ENCODE data around the gene FMN2.

The FMN2 gene

DNA sequence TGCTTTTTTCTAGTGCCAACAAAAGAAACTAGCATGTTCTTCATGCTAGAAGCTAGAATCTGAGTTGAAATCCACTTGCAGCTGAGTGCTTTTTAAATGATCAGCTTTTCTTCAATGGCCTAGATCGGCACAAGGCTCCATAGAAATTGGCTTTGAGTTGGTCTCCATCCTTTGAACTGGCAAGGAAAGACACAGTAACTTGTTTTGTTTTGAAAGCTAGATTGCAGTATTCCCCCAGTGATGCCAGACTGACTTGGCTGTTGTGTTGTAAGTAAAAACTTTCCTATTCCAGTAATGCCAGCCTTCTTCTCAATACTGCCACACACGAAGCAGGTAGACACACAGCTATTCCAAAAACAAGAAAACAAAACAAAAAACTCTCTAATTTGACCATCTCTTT, 139.1 kb downstream of the FMN2 start:
- H3K4me3 ChIP-seq (IDR thresholded peaks at IDR 0.05; ENCODE audit: insufficient read depth, low read depth, low read length), result no peak overlapping the region
- H4K20me1 ChIP-seq (ENCODE audit: insufficient read depth), result no peaks in the 10 kb centered on the region
- no peaks in the 10 kb centered on the region for H3K4me1 ChIP-seq (ENCODE audit: low read depth, poor library complexity, severe bottlenecking)
- no peak overlapping the region for H3K9ac ChIP-seq
- H3K4me2 ChIP-seq, result no peak overlapping the region
- no peaks in the 10 kb centered on the region for H3K27me3 ChIP-seq (ENCODE audit: insufficient read depth, low read depth)
- TF ChIP-seq, protein P1, sequence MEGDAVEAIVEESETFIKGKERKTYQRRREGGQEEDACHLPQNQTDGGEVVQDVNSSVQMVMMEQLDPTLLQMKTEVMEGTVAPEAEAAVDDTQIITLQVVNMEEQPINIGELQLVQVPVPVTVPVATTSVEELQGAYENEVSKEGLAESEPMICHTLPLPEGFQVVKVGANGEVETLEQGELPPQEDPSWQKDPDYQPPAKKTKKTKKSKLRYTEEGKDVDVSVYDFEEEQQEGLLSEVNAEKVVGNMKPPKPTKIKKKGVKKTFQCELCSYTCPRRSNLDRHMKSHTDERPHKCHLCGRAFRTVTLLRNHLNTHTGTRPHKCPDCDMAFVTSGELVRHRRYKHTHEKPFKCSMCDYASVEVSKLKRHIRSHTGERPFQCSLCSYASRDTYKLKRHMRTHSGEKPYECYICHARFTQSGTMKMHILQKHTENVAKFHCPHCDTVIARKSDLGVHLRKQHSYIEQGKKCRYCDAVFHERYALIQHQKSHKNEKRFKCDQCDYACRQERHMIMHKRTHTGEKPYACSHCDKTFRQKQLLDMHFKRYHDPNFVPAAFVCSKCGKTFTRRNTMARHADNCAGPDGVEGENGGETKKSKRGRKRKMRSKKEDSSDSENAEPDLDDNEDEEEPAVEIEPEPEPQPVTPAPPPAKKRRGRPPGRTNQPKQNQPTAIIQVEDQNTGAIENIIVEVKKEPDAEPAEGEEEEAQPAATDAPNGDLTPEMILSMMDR (conservative IDR thresholded peaks at IDR 0.05; ENCODE audit: low read depth, low read length), result no peak
- H3K27ac ChIP-seq, result no peak overlapping the region
- no peaks in the 10 kb centered on the region for H3K36me3 ChIP-seq (ENCODE audit: insufficient read depth)
- H3K79me2 ChIP-seq (ENCODE audit: insufficient read depth, low read depth), result no peaks in the 10 kb centered on the region
- H2AFZ ChIP-seq (ENCODE audit: low read depth), result no peak overlapping the region

DNA sequence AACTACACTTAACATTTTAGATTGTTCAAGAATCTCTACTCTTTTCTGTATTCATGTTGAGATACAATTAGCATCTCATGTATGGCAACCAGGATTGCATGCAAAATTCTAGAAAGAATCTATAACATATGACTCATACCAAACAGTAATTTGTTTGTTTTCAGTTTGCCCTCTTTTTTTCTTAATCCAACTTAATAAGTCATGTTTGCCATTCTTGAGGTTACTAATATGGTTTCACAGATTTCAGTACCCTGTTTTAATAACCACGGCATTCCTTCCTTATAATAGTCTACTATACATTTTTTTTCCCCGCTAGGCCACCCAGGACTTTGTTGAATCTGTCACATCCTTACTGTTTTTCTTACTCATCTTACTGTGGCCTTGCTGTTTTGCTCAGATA, 140.8 kb downstream of the FMN2 start:
- H3K4me2 ChIP-seq, result no peak overlapping the region
- TF ChIP-seq, protein P1 (conservative IDR thresholded peaks at IDR 0.05; ENCODE audit: low read depth, low read length), result no peak

DNA sequence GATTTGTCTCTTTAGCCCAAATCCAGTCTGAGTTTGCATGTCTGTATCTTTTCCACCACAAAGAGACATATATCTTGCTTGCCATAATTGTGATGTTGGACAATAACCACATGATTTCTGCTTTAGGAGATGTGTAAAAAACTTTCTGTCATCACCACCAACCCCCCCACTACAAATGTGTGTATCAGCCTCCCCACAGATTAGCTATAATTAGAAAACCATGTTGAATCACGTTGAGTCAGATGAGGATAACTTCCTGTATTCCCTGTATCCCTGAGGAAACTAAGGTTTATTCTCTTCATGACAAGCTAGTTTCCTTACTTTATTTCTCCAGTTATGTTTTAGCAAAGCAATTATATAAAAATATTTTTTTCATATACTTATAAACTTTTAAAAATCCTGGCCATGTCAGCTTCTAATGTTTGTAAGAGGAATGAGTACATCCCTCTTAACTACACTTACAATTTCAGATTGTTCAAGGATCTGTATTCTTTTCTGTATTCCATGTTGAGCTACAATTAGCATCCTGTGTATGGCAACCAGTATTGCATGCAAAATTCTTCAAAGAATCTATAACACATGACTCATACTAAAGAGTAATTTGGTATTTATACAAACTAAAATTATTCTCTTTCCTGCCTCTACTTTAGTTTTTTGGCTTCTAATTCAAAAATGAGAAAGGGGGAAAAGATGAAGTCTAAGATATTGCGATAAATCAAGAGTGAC, 143.0 kb downstream of the FMN2 start:
- Histone ChIP-seq H3K4me1 (ENCODE audit: low read depth, poor library complexity, severe bottlenecking) (no peaks in the 10 kb centered on the region), H3K27me3 (ENCODE audit: insufficient read depth, low read depth) (no peaks in the 10 kb centered on the region), H2AFZ (ENCODE audit: low read depth) (no peak overlapping the region), H3K36me3 (ENCODE audit: insufficient read depth) (no peaks in the 10 kb centered on the region), H3K4me3 (IDR thresholded peaks at IDR 0.05; ENCODE audit: insufficient read depth, low read depth, low read length) (no peak overlapping the region), H3K9ac (no peak overlapping the region), H4K20me1 (ENCODE audit: insufficient read depth) (no peaks in the 10 kb centered on the region), H3K79me2 (ENCODE audit: insufficient read depth, low read depth) (no peaks in the 10 kb centered on the region), H3K4me2 (no peak overlapping the region), H3K27ac (no peak overlapping the region)
- TF ChIP-seq, protein P1 (conservative IDR thresholded peaks at IDR 0.05; ENCODE audit: low read depth, low read length), result no peak

More for the DNA sequence above, 140.8 kb downstream of the FMN2 start:
- Histone ChIP-seq H4K20me1 (ENCODE audit: insufficient read depth) (no peaks in the 10 kb centered on the region), H3K4me1 (ENCODE audit: low read depth, poor library complexity, severe bottlenecking) (no peaks in the 10 kb centered on the region), H3K4me3 (IDR thresholded peaks at IDR 0.05; ENCODE audit: insufficient read depth, low read depth, low read length) (no peak overlapping the region), H2AFZ (ENCODE audit: low read depth) (no peak overlapping the region), H3K9ac (no peak overlapping the region), H3K79me2 (ENCODE audit: insufficient read depth, low read depth) (no peaks in the 10 kb centered on the region), H3K27ac (no peak overlapping the region), H3K27me3 (ENCODE audit: insufficient read depth, low read depth) (no peaks in the 10 kb centered on the region), H3K36me3 (ENCODE audit: insufficient read depth) (no peaks in the 10 kb centered on the region)

DNA sequence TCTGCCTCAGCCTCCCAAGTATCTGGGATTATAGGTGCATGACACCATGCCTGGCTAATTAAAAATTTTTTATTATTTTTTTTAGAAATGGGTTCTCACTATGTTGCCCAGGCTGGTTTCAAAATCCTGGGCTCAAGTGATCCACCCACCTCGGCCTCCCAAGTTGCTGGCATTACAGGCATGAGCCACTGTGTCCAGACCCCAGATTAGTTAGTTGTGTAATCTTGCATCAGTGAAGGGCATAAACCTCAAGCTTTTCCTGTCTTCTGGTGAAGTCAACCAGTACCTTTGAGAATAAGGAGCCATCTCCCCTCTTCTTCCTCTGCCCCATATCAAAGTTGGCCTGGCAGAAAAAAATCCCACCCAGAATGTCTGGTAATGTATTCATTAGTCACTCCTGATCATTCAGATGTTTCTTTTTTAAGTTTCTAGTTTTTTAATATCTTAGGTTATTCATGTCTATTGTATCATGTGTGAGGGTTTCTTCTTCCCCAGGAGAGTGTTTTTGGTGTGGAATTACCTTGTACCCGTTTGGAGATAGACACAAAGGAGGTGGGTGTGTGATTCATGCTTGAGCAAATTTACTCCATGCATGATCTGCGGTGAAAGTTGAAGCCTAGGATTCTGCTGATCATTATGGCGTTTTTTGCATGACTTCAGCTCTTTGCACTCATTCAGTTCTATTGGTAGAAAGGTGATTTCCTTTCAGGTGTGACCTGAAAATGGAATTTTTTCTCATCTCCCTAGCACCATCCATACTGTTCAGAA, 144.0 kb downstream of the FMN2 start:
- Histone ChIP-seq H3K27ac (no peak overlapping the region), H3K4me3 (IDR thresholded peaks at IDR 0.05; ENCODE audit: insufficient read depth, low read depth, low read length) (no peak overlapping the region), H3K36me3 (ENCODE audit: insufficient read depth) (no peaks in the 10 kb centered on the region), H3K4me1 (ENCODE audit: low read depth, poor library complexity, severe bottlenecking) (no peaks in the 10 kb centered on the region), H2AFZ (ENCODE audit: low read depth) (no peak overlapping the region), H3K4me2 (no peak overlapping the region), H3K9ac (no peak overlapping the region), H3K79me2 (ENCODE audit: insufficient read depth, low read depth) (no peaks in the 10 kb centered on the region), H4K20me1 (ENCODE audit: insufficient read depth) (no peaks in the 10 kb centered on the region), H3K27me3 (ENCODE audit: insufficient read depth, low read depth) (no peaks in the 10 kb centered on the region)
- TF ChIP-seq, protein P1 (conservative IDR thresholded peaks at IDR 0.05; ENCODE audit: low read depth, low read length), result no peak
